GM06990 (cell line): ENCODE results near the gene ZFAND3.

Experiments used
- DNase-seq: peaks from one replicate; pipeline ENCODE4 v3.0.0-alpha.2; 2011; ENCODE audit not compliant: insufficient read length; ENCODE audit errors: extremely low read depth
- H3K27me3 ChIP-seq: replicated peaks from 2 replicates; pipeline ENCODE4 v1.6.0; 2011; ENCODE audit warnings: low read length; ENCODE audit not compliant: control insufficient read depth, insufficient read depth
- H3K36me3 ChIP-seq: 2 replicates; pipeline ENCODE4 v1.5.1; 2011; ENCODE audit warnings: low read length; ENCODE audit not compliant: control insufficient read depth, insufficient read depth
- H3K4me3 ChIP-seq: replicated peaks from 2 replicates; pipeline ENCODE4 v1.5.1; 2011; ENCODE audit warnings: low read depth, mild to moderate bottlenecking, control low read depth, low read length
- TF ChIP-seq, protein P1 (sequence below): IDR thresholded peaks from 2 replicates; pipeline ENCODE4 v1.5.1; 2011; ENCODE audit warnings: low read length, control low read depth, mild to moderate bottlenecking, inconsistent platforms; ENCODE audit not compliant: insufficient read depth, poor library complexity, severe bottlenecking

The ZFAND3 gene

DNA sequence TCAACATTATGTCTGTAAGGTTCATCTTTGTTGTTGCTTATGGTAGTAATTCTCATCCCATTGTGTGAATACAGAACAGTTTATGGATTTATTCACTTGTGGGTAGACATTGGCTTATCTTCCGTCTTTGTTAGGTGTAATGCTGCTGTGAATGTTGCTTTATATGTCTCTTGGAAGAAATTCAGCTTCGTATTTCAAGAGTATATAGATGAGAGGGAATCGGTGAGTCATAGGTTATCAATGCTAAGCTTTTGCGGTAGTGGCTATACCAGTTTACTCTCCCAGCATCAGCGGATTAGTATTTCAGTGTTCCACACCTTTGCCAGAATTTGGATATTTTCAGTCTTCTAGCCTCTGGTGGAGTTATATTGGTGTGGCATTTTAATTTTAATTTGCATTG lies 77.8 kb downstream of the ZFAND3 start:
- no peak for DNase-seq
- TF ChIP-seq, protein P1, sequence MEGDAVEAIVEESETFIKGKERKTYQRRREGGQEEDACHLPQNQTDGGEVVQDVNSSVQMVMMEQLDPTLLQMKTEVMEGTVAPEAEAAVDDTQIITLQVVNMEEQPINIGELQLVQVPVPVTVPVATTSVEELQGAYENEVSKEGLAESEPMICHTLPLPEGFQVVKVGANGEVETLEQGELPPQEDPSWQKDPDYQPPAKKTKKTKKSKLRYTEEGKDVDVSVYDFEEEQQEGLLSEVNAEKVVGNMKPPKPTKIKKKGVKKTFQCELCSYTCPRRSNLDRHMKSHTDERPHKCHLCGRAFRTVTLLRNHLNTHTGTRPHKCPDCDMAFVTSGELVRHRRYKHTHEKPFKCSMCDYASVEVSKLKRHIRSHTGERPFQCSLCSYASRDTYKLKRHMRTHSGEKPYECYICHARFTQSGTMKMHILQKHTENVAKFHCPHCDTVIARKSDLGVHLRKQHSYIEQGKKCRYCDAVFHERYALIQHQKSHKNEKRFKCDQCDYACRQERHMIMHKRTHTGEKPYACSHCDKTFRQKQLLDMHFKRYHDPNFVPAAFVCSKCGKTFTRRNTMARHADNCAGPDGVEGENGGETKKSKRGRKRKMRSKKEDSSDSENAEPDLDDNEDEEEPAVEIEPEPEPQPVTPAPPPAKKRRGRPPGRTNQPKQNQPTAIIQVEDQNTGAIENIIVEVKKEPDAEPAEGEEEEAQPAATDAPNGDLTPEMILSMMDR: no peak
- Histone ChIP-seq H3K4me3 (no peak overlapping the region), H3K36me3 (no peaks in the 10 kb centered on the region), H3K27me3 (no peaks in the 10 kb centered on the region)

DNA sequence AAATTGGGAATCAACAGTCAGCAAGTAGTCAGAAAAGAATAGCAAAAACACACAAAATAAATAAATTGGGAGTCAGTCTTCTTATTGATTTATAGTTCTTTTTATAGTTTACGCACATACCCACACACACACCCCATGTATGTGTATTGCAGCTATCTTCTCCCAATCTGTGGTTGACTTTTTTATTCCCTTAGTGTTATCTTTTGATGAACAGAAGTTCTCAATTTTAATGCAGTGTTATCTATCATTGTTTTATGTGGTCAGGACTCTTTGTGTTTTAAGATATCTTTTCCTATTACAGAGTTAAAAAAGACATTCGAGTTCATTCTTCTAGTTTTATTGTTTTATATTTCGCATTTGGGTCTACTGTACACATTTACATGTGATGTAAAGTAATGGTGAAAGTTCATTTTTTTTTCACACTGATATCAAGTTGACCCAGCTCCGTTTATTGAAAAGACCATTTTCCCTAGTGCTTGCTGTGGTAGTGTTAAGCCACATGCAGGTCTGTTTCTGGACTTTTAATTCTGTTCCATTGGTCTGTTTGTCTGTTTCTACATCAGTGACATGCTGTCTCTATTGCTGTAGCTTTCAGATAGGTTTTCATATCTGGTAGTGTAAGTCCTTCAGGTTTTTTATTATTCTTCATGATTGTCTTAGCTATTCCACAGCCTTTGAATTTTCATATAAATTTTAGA lies 78.4 kb downstream of the ZFAND3 start:
- Histone ChIP-seq H3K36me3 (no peaks in the 10 kb centered on the region), H3K27me3 (no peaks in the 10 kb centered on the region), H3K4me3 (no peak overlapping the region)
- DNase-seq: no peak
- TF ChIP-seq, protein P1: no peak

DNA sequence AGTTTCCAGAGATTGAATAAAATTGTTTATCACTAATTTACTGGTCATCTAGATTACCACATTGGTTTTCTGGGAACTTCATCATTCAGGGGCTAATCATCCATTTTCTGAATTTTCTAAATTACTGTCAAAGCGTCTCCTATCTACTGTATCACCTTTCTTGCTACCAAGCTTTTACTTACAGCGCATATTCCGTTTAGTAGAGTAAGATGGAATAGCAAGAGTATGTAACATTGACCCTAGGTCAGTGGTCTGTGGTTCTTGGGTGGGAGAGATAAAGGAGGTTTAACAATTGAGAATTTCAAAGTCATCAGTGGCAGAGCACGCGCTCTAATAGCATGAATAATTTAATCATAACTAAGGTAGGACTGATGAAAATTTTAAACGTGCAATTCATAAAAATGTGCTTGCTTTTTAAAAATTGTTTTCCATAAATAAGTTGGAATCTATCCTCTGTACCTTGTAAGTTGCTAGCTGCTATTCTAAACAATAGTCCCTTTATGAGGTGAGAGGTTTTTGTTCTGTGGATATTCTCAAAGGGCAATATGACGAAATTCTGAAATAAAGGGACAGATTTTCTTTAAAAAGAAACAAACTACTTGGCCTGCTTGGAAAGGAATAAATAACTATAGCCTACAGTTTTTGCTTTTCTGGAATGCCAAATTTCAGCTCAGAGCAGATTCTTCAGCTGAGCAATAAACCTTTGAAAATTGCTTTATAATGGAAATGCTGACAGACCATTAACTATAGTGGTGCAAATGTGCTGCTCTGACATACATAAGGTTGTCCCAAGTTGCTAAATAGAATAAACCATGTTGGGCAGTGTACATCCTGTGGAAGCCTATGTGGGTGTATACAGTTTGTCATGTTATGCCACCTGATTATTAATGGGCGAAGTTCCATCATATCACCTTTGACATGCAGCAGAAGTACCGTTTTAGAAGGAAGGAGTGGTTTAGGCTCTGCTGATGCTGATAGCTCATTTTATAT lies 84.1 kb downstream of the ZFAND3 start:
- H3K36me3 ChIP-seq: no peaks in the 10 kb centered on the region
- no peak for DNase-seq
- H3K27me3 ChIP-seq: no peaks in the 10 kb centered on the region
- no peak overlapping the region for H3K4me3 ChIP-seq
- TF ChIP-seq, protein P1: no peak

DNA sequence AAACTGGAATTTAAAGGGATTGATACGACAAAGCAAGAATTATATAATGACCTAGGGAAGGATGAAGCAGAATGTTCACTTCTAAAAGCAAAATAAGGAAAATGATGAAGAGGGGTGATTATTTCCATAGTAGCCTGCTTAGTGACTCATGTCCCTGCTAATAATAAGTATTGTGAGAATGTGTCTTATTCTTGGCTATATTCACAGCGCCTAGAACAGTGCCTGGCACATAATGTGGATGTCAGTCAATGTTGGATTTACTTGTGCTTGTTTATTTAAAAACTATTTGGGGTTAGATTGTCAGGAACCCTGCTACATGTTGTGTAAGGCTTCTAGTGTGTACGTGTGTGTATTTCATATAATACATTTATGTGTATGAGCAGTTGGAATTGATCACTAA lies 85.1 kb downstream of the ZFAND3 start:
- H3K27me3 ChIP-seq: no peaks in the 10 kb centered on the region
- H3K4me3 ChIP-seq: no peak overlapping the region
- no peaks in the 10 kb centered on the region for H3K36me3 ChIP-seq
- TF ChIP-seq, protein P1: no peak
- no peak for DNase-seq

DNA sequence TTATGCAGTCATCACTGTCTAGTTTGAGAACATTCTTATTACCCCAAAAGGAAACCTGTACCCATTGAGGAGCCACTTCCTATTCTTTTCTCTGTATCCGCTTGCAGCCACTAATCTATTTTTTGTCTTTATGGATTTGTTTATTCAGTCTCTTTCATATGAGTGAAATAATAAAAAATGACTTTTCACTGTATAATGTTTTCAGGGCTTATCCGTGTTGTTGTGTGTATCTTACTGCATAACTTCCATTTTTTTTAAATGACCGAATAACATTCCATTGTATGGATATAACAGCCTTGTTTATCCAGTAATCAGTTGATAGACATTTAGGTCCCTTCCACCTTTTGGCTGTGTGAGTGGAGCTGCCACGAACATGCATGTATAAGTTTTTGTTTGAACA lies 86.6 kb downstream of the ZFAND3 start:
- H3K4me3 ChIP-seq: no peak overlapping the region
- no peaks in the 10 kb centered on the region for H3K27me3 ChIP-seq
- DNase-seq: no peak
- no peaks in the 10 kb centered on the region for H3K36me3 ChIP-seq
- TF ChIP-seq, protein P1: no peak
